H1 (cell line): ENCODE data around the gene CKS1B. TPM values are rescaled to one million over a fixed set of nuclear protein-coding genes. Genes with fewer than 3 reads are reported as not detected.

Source experiments
- CTCF ChIA-PET: fragments of 300-600 bp; sonication (Branson Sonifier 250); formaldehyde crosslinking; loops from one replicate; lab custom pipeline; 2021; ENCODE audit not compliant: partially characterized antibody; lab: Charles Lee
- POLR2A ChIA-PET: fragments of 300-600 bp; sonication (Branson Sonifier 250); formaldehyde crosslinking; loops from one replicate; lab custom pipeline; 2021; ENCODE audit warnings: inconsistent platforms; ENCODE audit not compliant: partially characterized antibody; lab: Charles Lee
- DNase-seq, 2 experiments: peaks; one replicate each; pipeline versions ENCODE4 v3.0.0 to v3.0.0-alpha.2; 2010 to 2022; ENCODE audit warnings: low spot score in 2 of 2, low read depth in 1 of 2, mixed read lengths in 1 of 2
- FAIRE-seq: peaks from 2 replicates; lab custom pipeline; 2011; peaks lifted over from hg19 to GRCh38; lab: Jason Lieb, UNC
- H2AFZ ChIP-seq: 2 replicates; pipeline ENCODE4 v1.8.1; 2012; ENCODE audit warnings: low read length, inconsistent platforms
- H2AK5ac ChIP-seq: 2 replicates; pipeline ENCODE4 v1.6.1; 2013; ENCODE audit warnings: low read depth, low read length
- H2BK120ac ChIP-seq: replicated peaks from 2 replicates; pipeline ENCODE3; 2013; ENCODE audit warnings: low read depth, low read length, inconsistent platforms
- H2BK12ac ChIP-seq: 2 replicates; pipeline ENCODE4 v1.6.1; 2013; ENCODE audit warnings: low read depth, low read length
- H2BK15ac ChIP-seq: 2 replicates; pipeline ENCODE4 v1.6.1; 2013; ENCODE audit warnings: low read length
- H2BK20ac ChIP-seq: 2 replicates; pipeline ENCODE4 v1.6.1; 2013; ENCODE audit warnings: low read length
- H2BK5ac ChIP-seq: 2 replicates; pipeline ENCODE4 v1.6.1; 2013; ENCODE audit warnings: low read depth, low read length
- H3K14ac ChIP-seq: 2 replicates; pipeline ENCODE4 v1.6.1; 2013; ENCODE audit warnings: inconsistent platforms; ENCODE audit not compliant: insufficient read length
- H3K18ac ChIP-seq: 2 replicates; pipeline ENCODE4 v1.6.1; 2013; ENCODE audit warnings: low read length; ENCODE audit errors: extremely low read depth
- H3K23ac ChIP-seq: 2 replicates; pipeline ENCODE4 v1.6.1; 2013; ENCODE audit warnings: inconsistent platforms; ENCODE audit not compliant: insufficient read length
- H3K23me2 ChIP-seq: 2 replicates; pipeline ENCODE4 v1.6.1; 2013; ENCODE audit warnings: low read depth, low read length
- H3K27ac ChIP-seq: 2 replicates; pipeline ENCODE4 v1.6.1; 2011; ENCODE audit warnings: low read depth, low read length, inconsistent platforms
- H3K27me3 ChIP-seq, 4 experiments: replicated peaks in 1 of 4; 1 replicate in 1 of 4; 2 replicates in 3 of 4; pipeline versions ENCODE4 v1.6.1 to v1.8.1; 2011 to 2013; ENCODE audit warnings: low read length in 3 of 4, mild to moderate bottlenecking in 3 of 4, inconsistent platforms in 2 of 4, mixed read lengths in 2 of 4, moderate library complexity in 1 of 4; ENCODE audit not compliant: control insufficient read depth in 3 of 4, insufficient read depth in 3 of 4; ENCODE audit errors: extremely low read depth in 1 of 4
- H3K36me3 ChIP-seq, 4 experiments: 2 replicates each; pipeline versions ENCODE4 v1.6.1 to v1.8.1; 2011 to 2013; ENCODE audit warnings: mild to moderate bottlenecking in 4 of 4, low read length in 3 of 4, moderate library complexity in 2 of 4, control low read depth in 1 of 4, inconsistent platforms in 1 of 4; ENCODE audit not compliant: insufficient read depth in 4 of 4, control insufficient read depth in 2 of 4
- H3K4ac ChIP-seq: replicated peaks from 2 replicates; pipeline ENCODE3; 2013; ENCODE audit warnings: low read length, low read depth, mixed read lengths, inconsistent platforms; ENCODE audit not compliant: insufficient read length
- H3K4me1 ChIP-seq, 4 experiments: replicated peaks in 1 of 4; 1 replicate in 1 of 4; 2 replicates in 3 of 4; pipeline versions ENCODE4 v1.6.1 to v1.8.1; 2011 to 2013; ENCODE audit warnings: low read length in 3 of 4, inconsistent platforms in 2 of 4, mixed read lengths in 1 of 4; ENCODE audit not compliant: insufficient read depth in 4 of 4, control insufficient read depth in 3 of 4
- H3K4me2 ChIP-seq, 2 experiments: 2 replicates each; pipeline versions ENCODE4 v1.6.1 to v1.8.1; 2011 to 2013; ENCODE audit warnings: low read depth in 2 of 2, low read length in 2 of 2, control low read depth in 1 of 2, inconsistent platforms in 1 of 2, mild to moderate bottlenecking in 1 of 2; ENCODE audit not compliant: insufficient read depth in 1 of 2
- H3K4me3 ChIP-seq, 4 experiments: fragments of 200-600, 300-600 bp in 1 of 4; sonication (generic), shearing (Covaris generic), sonication (Bioruptor Twin) in 1 of 4; 2 replicates each; pipeline versions ENCODE4 v1.5.1 to v1.8.1; 2011 to 2016; ENCODE audit warnings: low read length in 4 of 4, low read depth in 3 of 4, control low read depth in 2 of 4, inconsistent platforms in 2 of 4, mild to moderate bottlenecking in 2 of 4, mixed read lengths in 1 of 4, moderate library complexity in 1 of 4; ENCODE audit not compliant: insufficient read depth in 2 of 4; ENCODE audit errors: extremely low read depth in 1 of 4
- H3K56ac ChIP-seq: replicated peaks from 2 replicates; pipeline ENCODE3; 2013; ENCODE audit warnings: low read depth, mild to moderate bottlenecking, mixed read lengths, low read length, inconsistent platforms; ENCODE audit not compliant: insufficient read length
- H3K79me1 ChIP-seq: 2 replicates; pipeline ENCODE4 v1.6.1; 2013; ENCODE audit warnings: low read depth, low read length, control low read depth
- H3K79me2 ChIP-seq, 2 experiments: 2 replicates each; pipeline versions ENCODE4 v1.6.1 to v1.8.1; 2012 to 2013; ENCODE audit warnings: low read length in 2 of 2, mild to moderate bottlenecking in 2 of 2, inconsistent platforms in 1 of 2; ENCODE audit not compliant: insufficient read depth in 2 of 2, control insufficient read depth in 1 of 2
- H3K9ac ChIP-seq, 4 experiments: replicated peaks in 1 of 4; 1 replicate in 1 of 4; 2 replicates in 3 of 4; pipeline versions ENCODE4 v1.6.1 to v1.8.1; 2011 to 2013; ENCODE audit warnings: low read depth in 3 of 4, low read length in 3 of 4, control low read depth in 2 of 4, mild to moderate bottlenecking in 2 of 4, moderate library complexity in 2 of 4, inconsistent platforms in 1 of 4; ENCODE audit errors: extremely low read depth in 1 of 4
- H3K9me3 ChIP-seq, 2 experiments: 2 replicates each; pipeline versions ENCODE4 v1.6.1 to v1.8.1; 2012 to 2013; ENCODE audit warnings: mild to moderate bottlenecking in 2 of 2, moderate library complexity in 2 of 2, control low read depth in 1 of 2, inconsistent platforms in 1 of 2, low read depth in 1 of 2, low read length in 1 of 2, mixed read lengths in 1 of 2; ENCODE audit not compliant: insufficient read depth in 2 of 2
- H4K20me1 ChIP-seq, 2 experiments: replicated peaks in 1 of 2; 2 replicates each; pipeline versions ENCODE3 to v1.8.1; 2011 to 2013; ENCODE audit warnings: inconsistent platforms in 2 of 2, low read length in 2 of 2, mild to moderate bottlenecking in 1 of 2; ENCODE audit not compliant: insufficient read depth in 2 of 2, control insufficient read depth in 1 of 2
- H4K5ac ChIP-seq: 2 replicates; pipeline ENCODE4 v1.6.1; 2013; ENCODE audit warnings: low read length, low read depth, mixed read lengths, inconsistent platforms; ENCODE audit not compliant: insufficient read length
- H4K8ac ChIP-seq: 2 replicates; pipeline ENCODE4 v1.8.0; 2013; ENCODE audit warnings: mild to moderate bottlenecking, moderate library complexity, low read length, inconsistent platforms; ENCODE audit not compliant: insufficient read depth; ENCODE audit errors: extremely low read depth
- H4K91ac ChIP-seq: replicated peaks from 2 replicates; pipeline ENCODE3; 2013; ENCODE audit warnings: low read length, mixed read lengths, inconsistent platforms; ENCODE audit not compliant: insufficient read length
- ASH2L ChIP-seq: fragments of 200-600, 300-600 bp; sonication (generic); IDR thresholded peaks from one replicate; pipeline ENCODE4 v1.7.1; 2017; ENCODE audit warnings: low read length
- KDM1A ChIP-seq: fragments of 200-600, 300-600 bp; sonication (generic); IDR thresholded peaks from 2 replicates; pipeline ENCODE4 v1.7.1; 2016; ENCODE audit warnings: mild to moderate bottlenecking, low read length, borderline replicate concordance
- SIRT6 ChIP-seq: IDR thresholded peaks from one replicate; pipeline ENCODE4 v1.7.1; 2012; ENCODE audit warnings: low read length, inconsistent platforms
- SRF ChIP-seq: IDR thresholded peaks from 2 replicates; pipeline ENCODE4 v1.6.1; 2011; ENCODE audit warnings: mild to moderate bottlenecking, low read depth, low read length, moderate library complexity
- WGBS, 2 experiments: shearing (Covaris generic) in 1 of 2; methylation state at CpG; one replicate each; pipeline versions ENCODE4 v1.1.6 to v1.1.7; 2013 to 2015; ENCODE audit warnings: low lambda C conversion rate in 2 of 2, mixed read lengths in 2 of 2, inconsistent platforms in 1 of 2, low coverage in 1 of 2, missing lambda C conversion rate in 1 of 2; ENCODE audit not compliant: insufficient replicate concordance in 2 of 2, insufficient coverage in 1 of 2, insufficient read length in 1 of 2; ENCODE audit errors: extremely low coverage in 1 of 2, missing lambda C conversion rate in 1 of 2; 5-methylcytosine and 5-hydroxymethylcytosine counted together
- polyA plus RNA-seq, 7 experiments: library from polyadenylated mRNA; depleted of rRNA in 3 of 7; stranded (reverse) in 5 of 7; unstranded in 2 of 7; fragments of >200 nt in 5 of 7; fragments of 200-250 nt in 2 of 7; gene quantifications; 1 replicate in 5 of 7; 2 replicates in 1 of 7; 4 replicates in 1 of 7; pipeline versions ENCODE4 v1.2.1 to v1.2.3, GENCODE V29; 2011 to 2013; ENCODE audit warnings: missing spikeins in 2 of 7, mixed read lengths in 2 of 7
- total RNA-seq: library from RNA; stranded (reverse); fragmentation: NEBNext Ultra II Directional; extraction: Animal tissue kit (Norgen Biotek cat#: 25700); gene quantifications from 2 replicates; pipeline ENCODE4 v1.2.1, GENCODE V29; 2021

CKS1B gene
- total and polyA plus RNA-seq, 2 of the 8 experiments (the other 6 are each of a cell fraction or from before 2014, with no cell fraction given): 294 to 1,025 TPM

- H2BK20ac ChIP-seq: no peak overlapping the region
- H3K79me1 ChIP-seq: peaks cover 20% of the 10 kb centered on the region
- H2AFZ ChIP-seq: no peak overlapping the region
- ChIA-PET CTCF (interaction anchor here (0.5 to 18.6 kb wide), 19 partner anchors 10 to 236 kb away, joined by 3 to 354 read pairs (median 4); partner anchors contain the start of genes ADAM15, EFNA4, FLAD1 and LENEP), POLR2A (interaction anchor here (0.9 to 14.8 kb wide), 8 partner anchors 7 to 53 kb away, joined by 3 to 128 read pairs (median 7); partner anchors contain the start of genes CKS1B, FLAD1, LENEP and PBXIP1)
- peak overlapping the region; percentile 41 for H4K5ac ChIP-seq
- TF ChIP-seq SRF (no peak), ASH2L (peak; percentile 45), SIRT6 (no peak), KDM1A (peak; percentile 91; the same call in 1 of the 2 replicates)
- peak overlapping the region; percentile 54; the same call in 1 of the 2 replicates for H2BK5ac ChIP-seq
- DNase-seq: no peak
- no peak overlapping the region for H4K8ac ChIP-seq
- no peaks in the 10 kb centered on the region for H3K9me3 ChIP-seq
- no peak overlapping the region for H2BK15ac ChIP-seq
- peak overlapping the region; percentile 39; the same call in 1 of the 2 replicates for H2BK12ac ChIP-seq
- no peak overlapping the region for H3K56ac ChIP-seq
- H3K23me2 ChIP-seq: peaks cover 3% of the 10 kb centered on the region; the same call in 1 of the 2 replicates
- H3K27me3 ChIP-seq: no peaks in the 10 kb centered on the region
- H2AK5ac ChIP-seq: no peak overlapping the region
- WGBS, 2 experiments: 79% methylated on average over 9 of the region's 16 CpGs; no CpG with 5 or more reads in 1 of the 2 experiments
- H2BK120ac ChIP-seq: no peak overlapping the region
- peak overlapping the region in 1 of 4 experiments; percentile 36; a peak in 2 of 8 replicates for H3K4me3 ChIP-seq
- H3K79me2 ChIP-seq: peaks cover 0 to 60% of the 10 kb centered on the region in 2 experiments; a peak in 3 of 4 replicates
- peak overlapping the region; percentile 12 for H4K91ac ChIP-seq
- peaks cover 0 to 17% of the 10 kb centered on the region in 2 experiments for H4K20me1 ChIP-seq
- H3K9ac ChIP-seq: no peak overlapping the region
- H3K4me2 ChIP-seq: peak overlapping the region; percentile 34 to 42; a peak in 3 of 4 replicates
- H3K27ac ChIP-seq: no peak overlapping the region
- no peak for FAIRE-seq
- no peak overlapping the region for H3K14ac ChIP-seq
- H3K36me3 ChIP-seq: peaks cover 0 to 2% (median 0%) of the 10 kb centered on the region in 4 experiments; a peak in 2 of 8 replicates
- H3K23ac ChIP-seq: no peak overlapping the region
- H3K4ac ChIP-seq: no peak overlapping the region
- peak overlapping the region; percentile 83; the same call in 1 of the 2 replicates for H3K18ac ChIP-seq
- H3K4me1 ChIP-seq: peaks cover 15 to 62% (median 44%) of the 10 kb centered on the region in 4 experiments
Measured at GRCh38 chr1:155008015-155008941, 33.8 kb downstream of the CKS1B start.
